HepG2 (cell line): Measurements from ENCODE around the gene INO80B. TPM values are rescaled to one million over a fixed set of nuclear protein-coding genes. Genes with fewer than 3 reads are reported as not detected.

ENCODE experiments used
- FIP1L1 ChIP-seq: fragments of 200-400 bp; formaldehyde crosslinking; IDR thresholded peaks from 2 replicates; pipeline ENCODE4 v1.6.1; 2018; ENCODE audit warnings: low read depth, mild to moderate bottlenecking, low read length, moderate library complexity, borderline replicate concordance; ENCODE audit not compliant: insufficient read depth
- KLF6 ChIP-seq: IDR thresholded peaks from 2 replicates; pipeline ENCODE4 v1.8.0; 2016; ENCODE audit warnings: missing biosample characterization, missing genetic modification reagents
- MTF2 ChIP-seq: sonication (generic); formaldehyde crosslinking; IDR thresholded peaks from 2 replicates; pipeline ENCODE4 v1.5.0; 2020; ENCODE audit warnings: missing genetic modification reagents, borderline replicate concordance
- NR1H2 ChIP-seq: sonication (generic); formaldehyde crosslinking; IDR thresholded peaks from 2 replicates; pipeline ENCODE4 v1.8.1; 2022; ENCODE audit warnings: low read depth, missing genetic modification reagents, borderline replicate concordance
- RBM22 ChIP-seq: fragments of 200-400 bp; formaldehyde crosslinking; optimal IDR thresholded peaks from 2 replicates; pipeline ENCODE3; 2017; ENCODE audit warnings: mild to moderate bottlenecking, low read length, moderate library complexity
- SP5 ChIP-seq: IDR thresholded peaks from 2 replicates; pipeline ENCODE4 v1.6.1; 2016; ENCODE audit warnings: low read depth, borderline replicate concordance
- TMF1 ChIP-seq: sonication (generic); formaldehyde crosslinking; IDR thresholded peaks from 2 replicates; pipeline ENCODE4 v1.8.1; 2022; ENCODE audit warnings: low read depth, missing genetic modification reagents
- ZNF605 ChIP-seq: sonication (generic); formaldehyde crosslinking; IDR thresholded peaks from 2 replicates; pipeline ENCODE4 v1.8.0; 2022; ENCODE audit warnings: mild to moderate bottlenecking, missing genetic modification reagents
- ZNF747 ChIP-seq: sonication (generic); formaldehyde crosslinking; IDR thresholded peaks from 2 replicates; pipeline ENCODE4 v1.8.1; 2023; ENCODE audit warnings: missing genetic modification reagents, mild to moderate bottlenecking, borderline replicate concordance
- polyA plus RNA-seq, 8 experiments: library from polyadenylated mRNA; depleted of rRNA in 3 of 8; stranded (reverse) in 7 of 8; unstranded in 1 of 8; fragments of >200 nt; fragmentation: Illumina TruSeq in 4 of 8; extraction: Trizol in 4 of 8; gene quantifications; 2 replicates each; pipeline versions ENCODE4 v1.2.1 to v1.2.3, GENCODE V29; 2011 to 2016; ENCODE audit warnings: low read depth in 4 of 8, missing spikeins in 1 of 8, mixed read lengths in 1 of 8; ENCODE audit not compliant: insufficient read depth in 1 of 8
- total RNA-seq, 5 experiments: library from RNA; depleted of rRNA; stranded (reverse); fragments of >200 nt; fragmentation: Illumina TruSeq; extraction: Trizol; gene quantifications; 2 replicates each; pipeline ENCODE4 v1.2.3, GENCODE V29; 2016; ENCODE audit warnings: low read depth in 1 of 5
- TF ChIP-seq, protein P1 (sequence below): IDR thresholded peaks from 2 replicates; pipeline ENCODE4 v1.6.1; 2016; ENCODE audit warnings: missing genetic modification reagents, missing compliant biosample characterization
- TF ChIP-seq, protein P2 (sequence below): sonication (generic); formaldehyde crosslinking; IDR thresholded peaks from 2 replicates; pipeline ENCODE4 v1.5.1; 2020; ENCODE audit warnings: mild to moderate bottlenecking, missing genetic modification reagents, moderate library complexity
- TF ChIP-seq, protein P3 (sequence below): sonication (generic); formaldehyde crosslinking; IDR thresholded peaks from 2 replicates; pipeline ENCODE4 v1.4.0; 2020; ENCODE audit warnings: missing genetic modification reagents
- TF ChIP-seq, protein P4 (sequence below): sonication (generic); formaldehyde crosslinking; IDR thresholded peaks from 2 replicates; pipeline ENCODE4 v1.4.0; 2020; ENCODE audit warnings: missing genetic modification reagents, low read depth, mild to moderate bottlenecking, borderline replicate concordance
- TF ChIP-seq, protein P5 (sequence below), 2 experiments: fragments of 450-650 bp in 1 of 2; sonication (generic) in 1 of 2; formaldehyde crosslinking; IDR thresholded peaks; 2 replicates each; pipeline versions ENCODE4 v1.5.0 to v1.8.0; 2020 to 2022; ENCODE audit warnings: mild to moderate bottlenecking in 1 of 2, missing genetic modification reagents in 1 of 2
- TF ChIP-seq, protein P6 (sequence below): IDR thresholded peaks from 2 replicates; pipeline ENCODE4 v1.6.1; 2016
- TF ChIP-seq, protein P7 (sequence below): sonication (generic); formaldehyde crosslinking; IDR thresholded peaks from 2 replicates; pipeline ENCODE4 v1.8.1; 2023; ENCODE audit warnings: missing genetic modification reagents, mild to moderate bottlenecking, borderline replicate concordance

The INO80B gene
- total and polyA plus RNA-seq, 2 of the 13 experiments (the other 11 are each of a cell fraction or from before 2014, with no cell fraction given): 6.2 to 14.5 TPM

DNA sequence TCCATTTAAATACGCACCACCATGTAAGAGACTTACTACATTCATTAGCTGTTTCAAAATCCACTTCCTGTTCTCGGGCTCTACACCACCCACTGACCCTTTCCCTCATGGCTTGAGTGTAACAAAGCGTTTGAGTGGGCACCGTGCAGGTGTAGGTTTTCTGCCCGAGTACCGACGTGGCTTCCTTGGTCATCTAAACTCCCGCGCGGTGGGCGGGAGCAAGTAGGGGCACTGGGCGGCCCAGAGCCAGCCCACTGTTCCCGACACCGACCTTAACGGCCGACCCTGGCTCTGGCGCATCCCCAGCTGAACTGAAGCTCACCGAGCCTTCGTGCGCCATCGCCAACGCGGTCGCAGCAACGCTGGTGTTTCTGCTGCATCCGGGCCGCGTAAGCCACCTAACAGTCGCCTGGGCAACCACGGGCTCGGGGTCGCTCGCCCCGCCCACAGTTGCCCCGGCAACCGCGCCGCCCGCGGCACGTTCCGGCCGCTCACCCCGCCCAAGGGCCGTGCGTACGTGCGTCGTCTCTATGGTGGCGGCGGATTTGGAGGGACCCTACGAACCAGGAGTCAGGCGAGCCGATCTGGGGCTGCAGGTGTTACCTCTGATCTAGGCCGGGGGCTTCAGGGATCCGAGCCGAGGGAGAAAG is 33.5 kb upstream of the INO80B start, which contains the start of the genes C2orf81 and WDR54 (continued):
- TF ChIP-seq, protein P1, sequence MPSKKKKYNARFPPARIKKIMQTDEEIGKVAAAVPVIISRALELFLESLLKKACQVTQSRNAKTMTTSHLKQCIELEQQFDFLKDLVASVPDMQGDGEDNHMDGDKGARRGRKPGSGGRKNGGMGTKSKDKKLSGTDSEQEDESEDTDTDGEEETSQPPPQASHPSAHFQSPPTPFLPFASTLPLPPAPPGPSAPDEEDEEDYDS (CRISPR knock-in tag): no peak
- TF ChIP-seq SP5 (CRISPR knock-in tag) (peak; percentile 80; the same call in 1 of the 2 replicates), FIP1L1 (peak; percentile 22; the same call in 1 of the 2 replicates), RBM22 (peak; percentile 100), KLF6 (CRISPR knock-in tag) (peak; percentile 47; the same call in 1 of the 2 replicates), ZNF747 (CRISPR knock-in tag) (0 out of 2 replicates have a peak, but pooled peaks have one; percentile 33), MTF2 (CRISPR knock-in tag) (no peak), ZNF605 (CRISPR knock-in tag) (peak; percentile 71), TMF1 (CRISPR knock-in tag) (no peak), NR1H2 (no peak; the same call in 1 of the 2 replicates)
- TF ChIP-seq, protein P2, sequence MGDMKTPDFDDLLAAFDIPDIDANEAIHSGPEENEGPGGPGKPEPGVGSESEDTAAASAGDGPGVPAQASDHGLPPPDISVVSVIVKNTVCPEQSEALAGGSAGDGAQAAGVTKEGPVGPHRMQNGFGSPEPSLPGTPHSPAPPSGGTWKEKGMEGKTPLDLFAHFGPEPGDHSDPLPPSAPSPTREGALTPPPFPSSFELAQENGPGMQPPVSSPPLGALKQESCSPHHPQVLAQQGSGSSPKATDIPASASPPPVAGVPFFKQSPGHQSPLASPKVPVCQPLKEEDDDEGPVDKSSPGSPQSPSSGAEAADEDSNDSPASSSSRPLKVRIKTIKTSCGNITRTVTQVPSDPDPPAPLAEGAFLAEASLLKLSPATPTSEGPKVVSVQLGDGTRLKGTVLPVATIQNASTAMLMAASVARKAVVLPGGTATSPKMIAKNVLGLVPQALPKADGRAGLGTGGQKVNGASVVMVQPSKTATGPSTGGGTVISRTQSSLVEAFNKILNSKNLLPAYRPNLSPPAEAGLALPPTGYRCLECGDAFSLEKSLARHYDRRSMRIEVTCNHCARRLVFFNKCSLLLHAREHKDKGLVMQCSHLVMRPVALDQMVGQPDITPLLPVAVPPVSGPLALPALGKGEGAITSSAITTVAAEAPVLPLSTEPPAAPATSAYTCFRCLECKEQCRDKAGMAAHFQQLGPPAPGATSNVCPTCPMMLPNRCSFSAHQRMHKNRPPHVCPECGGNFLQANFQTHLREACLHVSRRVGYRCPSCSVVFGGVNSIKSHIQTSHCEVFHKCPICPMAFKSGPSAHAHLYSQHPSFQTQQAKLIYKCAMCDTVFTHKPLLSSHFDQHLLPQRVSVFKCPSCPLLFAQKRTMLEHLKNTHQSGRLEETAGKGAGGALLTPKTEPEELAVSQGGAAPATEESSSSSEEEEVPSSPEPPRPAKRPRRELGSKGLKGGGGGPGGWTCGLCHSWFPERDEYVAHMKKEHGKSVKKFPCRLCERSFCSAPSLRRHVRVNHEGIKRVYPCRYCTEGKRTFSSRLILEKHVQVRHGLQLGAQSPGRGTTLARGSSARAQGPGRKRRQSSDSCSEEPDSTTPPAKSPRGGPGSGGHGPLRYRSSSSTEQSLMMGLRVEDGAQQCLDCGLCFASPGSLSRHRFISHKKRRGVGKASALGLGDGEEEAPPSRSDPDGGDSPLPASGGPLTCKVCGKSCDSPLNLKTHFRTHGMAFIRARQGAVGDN (CRISPR knock-in tag): peak; percentile 97
- TF ChIP-seq, protein P3, sequence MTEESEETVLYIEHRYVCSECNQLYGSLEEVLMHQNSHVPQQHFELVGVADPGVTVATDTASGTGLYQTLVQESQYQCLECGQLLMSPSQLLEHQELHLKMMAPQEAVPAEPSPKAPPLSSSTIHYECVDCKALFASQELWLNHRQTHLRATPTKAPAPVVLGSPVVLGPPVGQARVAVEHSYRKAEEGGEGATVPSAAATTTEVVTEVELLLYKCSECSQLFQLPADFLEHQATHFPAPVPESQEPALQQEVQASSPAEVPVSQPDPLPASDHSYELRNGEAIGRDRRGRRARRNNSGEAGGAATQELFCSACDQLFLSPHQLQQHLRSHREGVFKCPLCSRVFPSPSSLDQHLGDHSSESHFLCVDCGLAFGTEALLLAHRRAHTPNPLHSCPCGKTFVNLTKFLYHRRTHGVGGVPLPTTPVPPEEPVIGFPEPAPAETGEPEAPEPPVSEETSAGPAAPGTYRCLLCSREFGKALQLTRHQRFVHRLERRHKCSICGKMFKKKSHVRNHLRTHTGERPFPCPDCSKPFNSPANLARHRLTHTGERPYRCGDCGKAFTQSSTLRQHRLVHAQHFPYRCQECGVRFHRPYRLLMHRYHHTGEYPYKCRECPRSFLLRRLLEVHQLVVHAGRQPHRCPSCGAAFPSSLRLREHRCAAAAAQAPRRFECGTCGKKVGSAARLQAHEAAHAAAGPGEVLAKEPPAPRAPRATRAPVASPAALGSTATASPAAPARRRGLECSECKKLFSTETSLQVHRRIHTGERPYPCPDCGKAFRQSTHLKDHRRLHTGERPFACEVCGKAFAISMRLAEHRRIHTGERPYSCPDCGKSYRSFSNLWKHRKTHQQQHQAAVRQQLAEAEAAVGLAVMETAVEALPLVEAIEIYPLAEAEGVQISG (CRISPR knock-in tag): peak; percentile 98
- TF ChIP-seq, protein P4, sequence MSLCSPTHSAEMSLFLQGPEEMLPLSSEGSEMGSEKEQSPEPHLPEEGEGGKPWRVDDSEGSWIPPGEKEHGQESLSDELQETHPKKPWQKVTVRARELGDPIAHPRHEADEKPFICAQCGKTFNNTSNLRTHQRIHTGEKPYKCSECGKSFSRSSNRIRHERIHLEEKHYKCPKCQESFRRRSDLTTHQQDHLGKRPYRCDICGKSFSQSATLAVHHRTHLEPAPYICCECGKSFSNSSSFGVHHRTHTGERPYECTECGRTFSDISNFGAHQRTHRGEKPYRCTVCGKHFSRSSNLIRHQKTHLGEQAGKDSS (CRISPR knock-in tag): 0 out of 2 replicates have a peak, but pooled peaks have one; percentile 53
- TF ChIP-seq, protein P5, sequence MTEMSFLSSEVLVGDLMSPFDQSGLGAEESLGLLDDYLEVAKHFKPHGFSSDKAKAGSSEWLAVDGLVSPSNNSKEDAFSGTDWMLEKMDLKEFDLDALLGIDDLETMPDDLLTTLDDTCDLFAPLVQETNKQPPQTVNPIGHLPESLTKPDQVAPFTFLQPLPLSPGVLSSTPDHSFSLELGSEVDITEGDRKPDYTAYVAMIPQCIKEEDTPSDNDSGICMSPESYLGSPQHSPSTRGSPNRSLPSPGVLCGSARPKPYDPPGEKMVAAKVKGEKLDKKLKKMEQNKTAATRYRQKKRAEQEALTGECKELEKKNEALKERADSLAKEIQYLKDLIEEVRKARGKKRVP (CRISPR knock-in tag; IDR thresholded peaks at IDR 0.05): 0 out of 4 replicates have a peak, but pooled peaks of 1 of the 2 experiments have one; percentile 7
- TF ChIP-seq, protein P6, sequence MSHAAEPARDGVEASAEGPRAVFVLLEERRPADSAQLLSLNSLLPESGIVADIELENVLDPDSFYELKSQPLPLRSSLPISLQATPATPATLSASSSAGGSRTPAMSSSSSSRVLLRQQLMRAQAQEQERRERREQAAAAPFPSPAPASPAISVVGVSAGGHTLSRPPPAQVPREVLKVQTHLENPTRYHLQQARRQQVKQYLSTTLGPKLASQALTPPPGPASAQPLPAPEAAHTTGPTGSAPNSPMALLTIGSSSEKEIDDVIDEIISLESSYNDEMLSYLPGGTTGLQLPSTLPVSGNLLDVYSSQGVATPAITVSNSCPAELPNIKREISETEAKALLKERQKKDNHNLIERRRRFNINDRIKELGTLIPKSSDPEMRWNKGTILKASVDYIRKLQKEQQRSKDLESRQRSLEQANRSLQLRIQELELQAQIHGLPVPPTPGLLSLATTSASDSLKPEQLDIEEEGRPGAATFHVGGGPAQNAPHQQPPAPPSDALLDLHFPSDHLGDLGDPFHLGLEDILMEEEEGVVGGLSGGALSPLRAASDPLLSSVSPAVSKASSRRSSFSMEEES (CRISPR knock-in tag): no peak
- TF ChIP-seq, protein P7, sequence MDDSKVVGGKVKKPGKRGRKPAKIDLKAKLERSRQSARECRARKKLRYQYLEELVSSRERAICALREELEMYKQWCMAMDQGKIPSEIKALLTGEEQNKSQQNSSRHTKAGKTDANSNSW (CRISPR knock-in tag): peak; percentile 61; the same call in 1 of the 2 replicates
